RWPE2 (cell line): ENCODE data around the gene PTGDR2.

Experiments used
- ATAC-seq: fragments of 200-7000 bp; cut with Tn5 transposase; 3 replicates; pipeline ENCODE4 v1.9.1; 2021; ENCODE audit warnings: low read depth
- DNase-seq: peaks from one replicate; pipeline ENCODE4 v3.0.0-alpha.2; 2020; ENCODE audit warnings: low spot score
- H3K27ac ChIP-seq: fragments of 450-650 bp; 2 replicates; pipeline ENCODE4 v1.5.1; 2017; ENCODE audit warnings: mild to moderate bottlenecking; ENCODE audit not compliant: poor library complexity, severe bottlenecking
- H3K27me3 ChIP-seq: fragments of 250-450 bp; sonication (Bioruptor Pico); 2 replicates; pipeline ENCODE4 v1.5.1; 2021; ENCODE audit warnings: mild to moderate bottlenecking, moderate library complexity; ENCODE audit not compliant: insufficient read depth, poor library complexity, severe bottlenecking
- H3K36me3 ChIP-seq: fragments of 250-450 bp; sonication (Bioruptor Pico); 2 replicates; pipeline ENCODE4 v1.5.1; 2020; ENCODE audit warnings: low read depth, mild to moderate bottlenecking, moderate library complexity
- H3K4me1 ChIP-seq: fragments of 250-450 bp; sonication (Bioruptor Pico); 2 replicates; pipeline ENCODE4 v1.5.1; 2021; ENCODE audit warnings: mild to moderate bottlenecking, moderate library complexity; ENCODE audit not compliant: insufficient read depth, poor library complexity, severe bottlenecking
- H3K4me3 ChIP-seq: fragments of 250-450 bp; sonication (Bioruptor Pico); 2 replicates; pipeline ENCODE4 v1.5.1; 2021; ENCODE audit warnings: mild to moderate bottlenecking, moderate library complexity; ENCODE audit not compliant: severe bottlenecking
- H3K9me3 ChIP-seq: fragments of 250-450 bp; sonication (Bioruptor Pico); 2 replicates; pipeline ENCODE4 v1.5.1; 2021; ENCODE audit warnings: mild to moderate bottlenecking, moderate library complexity; ENCODE audit not compliant: severe bottlenecking
- CTCF ChIP-seq: fragments of 450-650 bp; IDR thresholded peaks from one replicate; pipeline ENCODE4 v1.5.1; 2017; ENCODE audit warnings: mild to moderate bottlenecking, moderate library complexity; ENCODE audit not compliant: poor library complexity, severe bottlenecking

The PTGDR2 gene

DNA sequence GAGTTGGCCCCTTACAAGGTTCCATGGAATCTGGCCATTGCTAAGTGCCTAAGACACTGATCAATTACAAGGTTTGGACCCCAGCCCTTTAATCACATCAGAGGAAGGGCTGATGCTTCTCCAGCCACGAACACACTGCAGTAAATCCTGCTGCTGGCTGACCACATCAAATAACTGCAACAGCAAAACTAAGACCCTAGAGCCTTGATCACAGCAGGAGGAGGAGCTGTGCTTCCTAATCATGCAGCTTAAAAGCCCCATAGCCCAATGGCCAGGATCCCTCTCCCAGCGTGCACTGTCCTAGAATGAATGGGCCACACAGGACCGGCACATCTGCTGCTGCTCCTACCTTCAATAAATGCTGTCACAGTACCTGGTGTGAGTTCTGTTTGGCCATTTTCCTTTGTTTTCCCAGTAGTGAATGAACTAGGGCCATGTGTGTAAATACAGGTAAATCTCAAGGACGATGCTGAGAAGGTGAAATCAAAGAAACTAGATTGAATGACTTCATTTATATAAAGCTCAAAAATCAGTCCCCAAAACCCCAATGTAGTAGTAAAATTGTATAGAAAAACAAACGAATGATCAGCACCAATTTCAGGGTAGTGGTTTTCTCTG lies 24.3 kb upstream of the PTGDR2 start:
- Histone ChIP-seq H3K9me3 (no peaks in the 10 kb centered on the region), H3K27ac (no peak overlapping the region)
- no peak for ATAC-seq

DNA sequence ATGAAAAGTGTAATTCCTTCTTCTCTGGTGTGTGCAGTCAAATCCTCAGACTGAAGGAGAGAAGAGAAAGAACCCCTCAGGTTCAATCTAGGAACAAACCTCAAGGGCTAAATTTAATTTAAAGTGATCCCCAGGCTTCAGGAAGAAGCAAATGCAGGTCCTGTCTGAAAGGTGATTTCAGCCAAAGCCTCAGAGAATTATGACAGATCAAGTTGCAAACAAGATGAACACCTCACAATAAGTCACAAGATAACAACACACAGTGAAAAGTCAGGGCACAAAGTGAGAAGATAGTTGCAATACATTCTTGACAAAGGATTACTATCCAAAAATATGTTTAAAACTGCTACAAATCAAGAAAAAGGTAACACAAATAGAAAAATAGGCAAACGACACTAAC lies 23.4 kb upstream of the PTGDR2 start:
- ATAC-seq (no peak), DNase-seq (no peak)
- H3K36me3 ChIP-seq = peaks cover 7% of the 10 kb centered on the region
- H3K27me3 ChIP-seq = no peaks in the 10 kb centered on the region
- TF ChIP-seq CTCF = no peak
- H3K4me3 ChIP-seq = no peak overlapping the region
- no peaks in the 10 kb centered on the region for H3K4me1 ChIP-seq
- H3K27ac ChIP-seq = no peak overlapping the region
- H3K9me3 ChIP-seq = no peaks in the 10 kb centered on the region

More for the DNA sequence above, 24.3 kb upstream of the PTGDR2 start:
- DNase-seq = no peak
- Histone ChIP-seq H3K36me3 (peaks cover 7% of the 10 kb centered on the region), H3K4me3 (no peak overlapping the region), H3K27me3 (no peaks in the 10 kb centered on the region), H3K4me1 (no peaks in the 10 kb centered on the region)
- TF ChIP-seq CTCF = no peak

GRCh38 chr11:60878245-60879101 lies 22.7 kb upstream of the PTGDR2 start:
- Histone ChIP-seq H3K27me3 (no peaks in the 10 kb centered on the region), H3K4me1 (no peaks in the 10 kb centered on the region), H3K36me3 (peaks cover 7% of the 10 kb centered on the region), H3K4me3 (no peak overlapping the region), H3K9me3 (no peaks in the 10 kb centered on the region), H3K27ac (no peak overlapping the region)
- DNase-seq (no peak), ATAC-seq (no peak)
- no peak for TF ChIP-seq CTCF

DNA sequence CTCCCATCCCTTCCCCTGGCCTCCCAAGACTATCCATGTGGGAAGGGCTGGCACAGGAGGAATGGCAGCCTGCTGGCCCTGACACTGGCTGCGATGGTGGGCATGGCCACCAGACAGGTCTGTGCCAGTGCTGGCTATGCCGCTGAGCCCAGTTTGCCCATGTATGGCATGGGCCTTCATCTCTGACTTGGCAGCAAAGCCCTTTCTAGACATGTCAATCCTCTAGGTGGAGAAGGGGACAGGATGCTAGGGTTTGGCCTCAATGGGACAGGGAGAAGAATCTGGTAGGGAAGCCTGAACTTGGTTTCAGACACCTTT lies 20.4 kb upstream of the PTGDR2 start:
- ATAC-seq = no peak
- H3K4me3 ChIP-seq = no peak overlapping the region
- no peaks in the 10 kb centered on the region for H3K27me3 ChIP-seq
- H3K9me3 ChIP-seq = no peaks in the 10 kb centered on the region
- no peak for TF ChIP-seq CTCF
- H3K36me3 ChIP-seq = peaks cover 7% of the 10 kb centered on the region
- H3K27ac ChIP-seq = no peak overlapping the region
- no peak for DNase-seq
- no peaks in the 10 kb centered on the region for H3K4me1 ChIP-seq
